ACHN (cell line): Measurements from ENCODE around the gene PLEKHA8.

ENCODE experiments used
- DNase-seq: peaks from one replicate; pipeline ENCODE4 v3.0.0-alpha.2; 2015
- in situ Hi-C: cut with HindIII; loops from 2 replicates; pipeline ENCODE4 v1.10.0; 2017; ENCODE audit warnings: low sequenced_read_pairs, low pct_ligation_motif_present, low pct_unique_long_range_greater_than_20kb

The PLEKHA8 gene

DNA sequence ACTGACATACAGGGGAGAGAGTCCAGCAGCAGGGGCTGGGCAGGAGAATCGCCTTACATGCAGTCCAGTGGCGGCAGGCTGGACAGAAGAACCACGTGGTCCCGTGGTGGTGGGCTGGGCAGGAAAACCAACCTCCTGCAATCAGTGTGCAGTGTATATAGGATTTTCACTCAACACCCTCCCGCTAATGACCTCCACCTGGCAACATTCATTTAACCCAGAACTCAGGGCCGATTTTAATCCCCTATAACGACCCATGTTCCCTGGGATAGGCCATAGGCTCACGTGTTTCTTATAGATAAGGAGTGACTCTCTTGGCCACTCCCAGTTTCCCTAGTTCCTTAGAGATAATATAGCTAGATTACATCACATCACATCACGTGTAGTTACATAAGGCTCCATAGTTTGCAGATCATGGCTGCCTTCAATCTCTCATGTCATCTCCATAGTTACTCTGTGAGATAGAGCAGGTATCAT is 125.9 kb downstream of the PLEKHA8 start:
- DNase-seq: no peak
- in situ Hi-C loops: no loop called here

DNA sequence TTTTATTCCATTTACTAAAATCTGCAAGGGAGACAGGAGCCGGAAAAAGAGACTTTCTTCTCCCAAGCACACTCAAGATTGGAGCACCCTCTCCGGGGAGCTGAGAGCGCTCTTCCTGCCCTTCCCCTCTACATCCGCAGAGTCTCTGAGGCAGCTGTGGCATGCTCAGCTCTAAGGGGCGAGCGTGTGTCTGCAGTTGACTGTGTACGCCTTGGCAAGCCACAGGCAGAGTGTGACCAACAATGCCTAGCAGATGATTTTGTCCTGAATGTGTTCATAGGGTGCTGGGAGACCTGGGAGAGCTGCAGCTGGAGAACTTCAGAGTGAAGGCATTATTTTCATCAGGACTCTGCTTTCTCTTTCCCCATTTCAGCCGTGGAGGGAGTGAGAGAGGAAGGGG is 127.3 kb downstream of the PLEKHA8 start:
- no peak for DNase-seq
- in situ Hi-C loops: no loop called here

- no peak for DNase-seq
- in situ Hi-C loops: no loop called here
These were observed 129.0 kb downstream of the PLEKHA8 start for GRCh38 chr7:30157204-30157603.

GRCh38 chr7:30159163-30159562 is 131.0 kb downstream of the PLEKHA8 start:
- DNase-seq: no peak
- in situ Hi-C loops: no loop called here

DNA sequence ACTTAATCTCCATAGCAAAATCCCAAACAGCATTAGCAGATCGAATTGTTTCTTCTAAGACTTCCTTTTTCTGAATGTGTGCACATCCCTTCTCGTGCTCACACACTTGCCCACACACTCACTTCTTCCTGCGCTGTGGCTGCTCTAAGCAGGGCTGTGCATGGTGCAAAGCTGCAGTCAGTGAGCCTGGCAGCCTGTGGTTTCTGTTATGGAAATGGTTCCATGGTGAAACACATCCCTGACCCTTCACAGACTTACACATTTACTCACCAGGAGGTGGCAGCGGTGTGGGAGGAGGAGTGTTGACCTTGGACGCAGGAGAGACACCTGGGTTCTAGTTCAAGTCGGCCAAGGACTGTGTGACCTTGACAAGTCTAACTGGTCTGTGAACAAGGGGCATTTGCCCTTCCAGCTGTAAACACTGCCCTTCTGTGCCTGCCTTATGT is 131.5 kb downstream of the PLEKHA8 start:
- in situ Hi-C loops: no loop called here
- DNase-seq: peak; percentile 68

- no peak for DNase-seq
- in situ Hi-C loops: no loop called here
These were observed 132.1 kb downstream of the PLEKHA8 start for GRCh38 chr7:30160329-30160728.

- in situ Hi-C loops: no loop called here
These were observed 133.9 kb downstream of the PLEKHA8 start for GRCh38 chr7:30162133-30162532.

GRCh38 chr7:30162622-30163124 is 134.5 kb downstream of the PLEKHA8 start:
- in situ Hi-C loops: no loop called here

More at GRCh38 chr7:30162133-30162532, 133.9 kb downstream of the PLEKHA8 start:
- DNase-seq: no peak

GRCh38 chr7:30163231-30163894 is 135.2 kb downstream of the PLEKHA8 start:
- in situ Hi-C loops: no loop called here
- no peak for DNase-seq

More at GRCh38 chr7:30162622-30163124, 134.5 kb downstream of the PLEKHA8 start:
- DNase-seq: peak; percentile 56

DNA sequence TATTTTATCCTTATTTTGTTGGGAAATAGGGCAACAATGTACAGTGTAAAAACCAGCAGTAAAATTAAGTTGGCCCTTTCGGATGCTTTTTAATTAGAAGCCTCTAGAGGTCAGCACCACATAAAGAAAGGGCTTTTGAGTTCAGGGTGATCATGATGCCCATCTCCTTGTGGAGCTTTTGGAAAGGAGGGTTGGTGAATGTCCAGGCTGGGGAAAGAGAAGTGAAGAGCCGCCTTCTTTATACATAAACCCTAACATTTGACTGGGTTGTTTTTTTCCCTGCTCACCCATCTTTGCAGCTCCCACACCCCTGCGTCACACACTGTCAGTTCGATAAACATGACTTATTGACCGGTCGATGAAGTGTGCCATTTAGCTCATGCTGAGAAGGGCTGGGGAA is 136.4 kb downstream of the PLEKHA8 start:
- DNase-seq: peak; percentile 76
- in situ Hi-C loops: no loop called here

GRCh38 chr7:30165590-30165989 is 137.4 kb downstream of the PLEKHA8 start:
- in situ Hi-C loops: no loop called here
- no peak for DNase-seq

- DNase-seq: no peak
These were observed 138.1 kb downstream of the PLEKHA8 start for GRCh38 chr7:30166155-30166840.

GRCh38 chr7:30166841-30167235 is 138.6 kb downstream of the PLEKHA8 start:
- no peak for DNase-seq
- in situ Hi-C loops: no loop called here

More at GRCh38 chr7:30166155-30166840, 138.1 kb downstream of the PLEKHA8 start:
- in situ Hi-C loops: no loop called here

DNA sequence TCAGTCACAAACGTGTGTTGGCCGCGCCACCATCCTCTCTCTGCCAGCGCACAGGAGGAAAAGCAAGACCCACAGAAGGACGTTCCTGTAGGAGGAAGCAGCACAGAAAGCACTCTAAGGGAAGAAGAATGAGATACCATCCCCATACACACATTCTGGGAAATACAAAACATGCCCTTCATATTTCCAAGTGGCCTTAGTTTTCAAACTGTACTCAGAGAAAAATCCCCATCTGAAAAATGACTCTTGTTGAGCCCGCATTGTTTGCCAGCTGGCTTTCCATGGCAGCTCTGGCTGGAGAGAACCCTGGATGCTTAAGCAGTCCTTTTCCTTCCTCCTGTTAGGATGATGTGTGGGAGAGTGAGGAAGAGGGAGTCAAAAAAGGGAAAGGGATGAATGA is 139.7 kb downstream of the PLEKHA8 start:
- DNase-seq: no peak
- in situ Hi-C loops: no loop called here

DNA sequence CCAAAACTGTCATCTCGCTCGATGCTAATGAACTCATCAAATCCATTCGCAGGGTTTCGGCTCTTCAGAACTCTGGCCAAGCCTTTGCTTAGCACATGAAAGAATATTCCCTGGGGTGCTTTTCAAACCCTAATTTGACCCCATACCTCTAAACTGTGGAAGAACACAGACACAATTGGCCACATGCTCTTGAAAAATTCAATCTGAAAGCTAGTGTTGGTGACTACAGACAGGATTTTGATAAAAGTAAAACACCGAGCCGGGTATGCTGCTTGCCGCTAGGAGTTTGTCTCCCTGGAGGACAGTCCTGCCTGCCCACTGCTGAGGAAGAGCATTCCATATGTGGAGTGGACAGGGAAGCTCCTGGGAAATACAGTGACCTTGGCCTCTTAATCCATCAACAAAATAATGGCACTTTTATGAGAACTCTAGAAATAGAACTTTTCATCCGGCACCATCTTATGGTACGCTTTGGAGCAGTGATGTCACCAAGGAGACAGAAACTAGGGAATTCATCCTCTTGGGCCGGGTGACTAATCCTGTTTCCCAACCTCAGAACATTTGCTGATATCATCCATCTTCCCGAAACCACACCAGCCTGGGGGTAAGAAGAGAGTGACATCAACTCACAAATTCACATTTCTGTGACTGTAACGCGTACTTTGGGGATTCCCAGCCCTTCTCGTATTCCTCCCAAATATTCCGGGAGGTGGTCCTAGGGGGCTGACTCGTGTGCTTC is 140.8 kb downstream of the PLEKHA8 start:
- DNase-seq: peak; percentile 75
- in situ Hi-C loops: no loop called here

- peak; percentile 30 for DNase-seq
- in situ Hi-C loops: no loop called here
These were observed 141.4 kb downstream of the PLEKHA8 start for GRCh38 chr7:30169579-30169978.

DNA sequence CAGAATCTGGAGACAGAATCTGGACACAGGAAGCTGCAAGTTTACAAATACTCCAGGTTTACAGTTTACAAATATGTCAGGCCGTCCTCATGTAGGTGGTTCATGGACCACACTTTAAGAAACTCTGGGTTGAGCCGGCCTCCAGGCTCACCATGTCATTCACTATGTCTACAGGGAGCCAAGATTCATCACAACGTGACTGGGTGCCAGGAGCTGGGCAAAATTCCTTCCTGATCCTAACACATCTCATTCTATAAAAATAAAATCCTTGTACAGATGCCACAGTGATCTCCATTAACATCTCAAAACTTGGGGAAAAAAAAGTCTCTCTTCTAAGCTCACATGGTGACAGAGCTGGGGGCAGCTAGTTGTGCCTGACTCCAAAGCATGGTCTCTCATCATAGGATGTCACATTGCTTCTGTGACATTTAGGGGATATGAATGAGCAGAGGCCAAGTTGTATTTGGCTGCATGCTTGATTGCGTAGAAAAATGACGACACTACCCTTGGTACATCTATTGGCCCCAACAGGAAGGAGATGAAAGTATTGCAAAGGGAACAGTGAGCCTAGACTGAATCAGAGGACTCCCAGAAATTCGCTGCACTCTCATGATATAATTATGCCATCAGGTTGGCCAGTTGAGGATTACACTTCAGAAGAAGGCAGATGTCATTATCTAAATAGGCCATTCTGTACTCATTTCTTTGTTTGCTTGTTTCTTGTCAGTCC is 142.4 kb downstream of the PLEKHA8 start:
- DNase-seq: no peak
- in situ Hi-C loops: no loop called here

GRCh38 chr7:30171766-30172447 is 143.7 kb downstream of the PLEKHA8 start:
- no peak for DNase-seq
- in situ Hi-C loops: no loop called here
